GM12878 (cell line): Measurements from ENCODE around the gene CNNM4. TPM values are rescaled to one million over a fixed set of nuclear protein-coding genes. Genes with fewer than 3 reads are reported as not detected.

ENCODE experiments used
- ATAC-seq: fragments of 200-7000 bp; cut with Tn5 transposase; 3 replicates; pipeline ENCODE4 v1.9.1; 2020; ENCODE audit warnings: mild to moderate bottlenecking, moderate library complexity
- BruUV-seq: library from RNA; stranded (reverse); fragments of 400-500 nt; replicated peaks from 2 replicates; lab custom pipeline; 2021; lab: Mats Ljungman, UMichigan
- CTCF ChIA-PET: fragments of 300-600 bp; sonication (Branson Sonifier 250); formaldehyde crosslinking; extraction: SDS; loops from one replicate; lab custom pipeline; 2021; ENCODE audit warnings: inconsistent platforms; lab: Yijun Ruan, JAX
- POLR2A ChIA-PET: fragments of 350-600 bp; formaldehyde crosslinking; extraction: SDS; loops from one replicate; lab custom pipeline; 2021; ENCODE audit warnings: inconsistent platforms; lab: Charles Lee
- RAD21 ChIA-PET: fragments of 300-600 bp; sonication (Branson Sonifier 250); formaldehyde crosslinking; loops from one replicate; lab custom pipeline; 2023; ENCODE audit warnings: antibody characterized with exemption; ENCODE audit not compliant: unreplicated experiment; lab: Charles Lee
- SMC1A ChIA-PET: fragments of 300-600 bp; sonication (Branson Sonifier 250); formaldehyde crosslinking; loops from one replicate; lab custom pipeline; 2023; ENCODE audit not compliant: unreplicated experiment, uncharacterized antibody; lab: Charles Lee
- DNase-seq: peaks from one replicate; pipeline ENCODE4 v3.0.0-alpha.2; 2011; ENCODE audit warnings: low read depth, low spot score
- FAIRE-seq: peaks from 3 replicates; lab custom pipeline; 2011; peaks lifted over from hg19 to GRCh38; lab: Jason Lieb, UNC
- H2AFZ ChIP-seq: 2 replicates; pipeline ENCODE4 v1.6.0; 2011; ENCODE audit warnings: low read depth, low read length, control low read depth; ENCODE audit not compliant: control insufficient read depth
- H3K27ac ChIP-seq: 2 replicates; pipeline ENCODE4 v1.5.1; 2011; ENCODE audit warnings: control low read depth; ENCODE audit not compliant: control insufficient read depth, insufficient read depth
- H3K27me3 ChIP-seq, 2 experiments: replicated peaks in 1 of 2; 2 replicates each; pipeline versions ENCODE4 v1.6.0 to v1.6.1; 2011; ENCODE audit warnings: low read length in 1 of 2; ENCODE audit not compliant: control insufficient read depth in 2 of 2, insufficient read depth in 2 of 2
- H3K36me3 ChIP-seq, 2 experiments: 2 replicates each; pipeline ENCODE4 v1.5.1; 2011; ENCODE audit warnings: low read length in 1 of 2; ENCODE audit not compliant: control insufficient read depth in 2 of 2, insufficient read depth in 2 of 2
- H3K4me1 ChIP-seq: 2 replicates; pipeline ENCODE4 v1.6.1; 2011; ENCODE audit warnings: mild to moderate bottlenecking, low read length, moderate library complexity, mixed read lengths; ENCODE audit not compliant: control insufficient read depth, insufficient read depth
- H3K4me2 ChIP-seq: 2 replicates; pipeline ENCODE4 v1.6.0; 2011; ENCODE audit warnings: control low read depth; ENCODE audit not compliant: control insufficient read depth, insufficient read depth
- H3K4me3 ChIP-seq: fragments of 200-600 bp; sonication (generic); 2 replicates; pipeline ENCODE4 v1.5.1; 2016
- H3K79me2 ChIP-seq: 2 replicates; pipeline ENCODE4 v1.6.0; 2011; ENCODE audit warnings: low read length; ENCODE audit not compliant: control insufficient read depth, insufficient read depth
- H3K9ac ChIP-seq: 2 replicates; pipeline ENCODE4 v1.8.0; 2011; ENCODE audit warnings: low read length, control low read depth, mixed read lengths; ENCODE audit not compliant: control insufficient read depth, insufficient read depth
- H3K9me3 ChIP-seq: replicated peaks from 3 replicates; pipeline ENCODE4 v1.5.1; 2011; ENCODE audit warnings: mild to moderate bottlenecking, low read length; ENCODE audit not compliant: control insufficient read depth, insufficient read depth
- H4K20me1 ChIP-seq: 2 replicates; pipeline ENCODE4 v1.6.0; 2011; ENCODE audit not compliant: control insufficient read depth, insufficient read depth
- HDGF ChIP-seq: fragments of 450-650 bp; IDR thresholded peaks from 2 replicates; pipeline ENCODE4 v1.6.1; 2016; ENCODE audit warnings: antibody characterized with exemption
- MYC ChIP-seq: IDR thresholded peaks from 2 replicates; pipeline ENCODE4 v1.6.1; 2011; ENCODE audit warnings: mild to moderate bottlenecking, low read length, moderate library complexity, inconsistent platforms; ENCODE audit not compliant: insufficient read depth, insufficient replicate concordance, insufficient read length, severe bottlenecking
- POLR2AphosphoS2 ChIP-seq: IDR thresholded peaks from 2 replicates; pipeline ENCODE4 v1.6.1; 2011; ENCODE audit warnings: low read depth, mild to moderate bottlenecking, low read length, improper control_type of control experiment, moderate library complexity
- SMC3 ChIP-seq: IDR thresholded peaks from 2 replicates; pipeline ENCODE4 v1.6.1; 2011; ENCODE audit warnings: low read length, improper control_type of control experiment, borderline replicate concordance
- YBX1 ChIP-seq: fragments of 450-650 bp; IDR thresholded peaks from 2 replicates; pipeline ENCODE4 v1.6.1; 2016; ENCODE audit warnings: antibody characterized with exemption
- ZBED1 ChIP-seq: IDR thresholded peaks from 2 replicates; pipeline ENCODE4 v1.6.1; 2016; ENCODE audit warnings: borderline replicate concordance
- ZBTB40 ChIP-seq: fragments of 450-650 bp; IDR thresholded peaks from 2 replicates; pipeline ENCODE4 v1.6.1; 2016; ENCODE audit warnings: mild to moderate bottlenecking, moderate library complexity, borderline replicate concordance
- ZNF592 ChIP-seq: fragments of 450-650 bp; IDR thresholded peaks from 2 replicates; pipeline ENCODE4 v1.6.1; 2017; ENCODE audit warnings: mild to moderate bottlenecking, moderate library complexity
- WGBS: methylation state at CpG from one replicate; pipeline ENCODE4 v1.1.6; 2016; ENCODE audit warnings: low lambda C conversion rate; ENCODE audit not compliant: insufficient replicate concordance, insufficient coverage; ENCODE audit errors: missing lambda C conversion rate; 5-methylcytosine and 5-hydroxymethylcytosine counted together
- in situ Hi-C: fragments of 300-500 bp; cut with MboI; formaldehyde crosslinking; loops from 9 replicates; pipeline ENCODE4 v1.14.3; 2018; ENCODE audit warnings: mixed read lengths
- intact Hi-C: fragments of 100-400 bp; cut with micrococcal nuclease; formaldehyde crosslinking; loops from one replicate; pipeline ENCODE4 v1.14.2; 2022; ENCODE audit not compliant: unreplicated experiment
- polyA plus RNA-seq, 11 experiments: library from polyadenylated mRNA; depleted of rRNA in 4 of 11; unstranded in 6 of 11; stranded (reverse) in 5 of 11; fragments of >200 nt; fragmentation: Nextera tagmentation in 4 of 11; fragmentation: Illumina TruSeq in 1 of 11; extraction: Ambion mirVana in 4 of 11; extraction: Trizol in 1 of 11; gene quantifications; 1 replicate in 1 of 11; 2 replicates in 10 of 11; pipeline versions ENCODE4 v1.2.1 to v1.2.3, GENCODE V29; 2011 to 2016; ENCODE audit warnings: inconsistent platforms in 2 of 11, missing spikeins in 2 of 11, low read depth in 1 of 11
- total RNA-seq, 4 experiments: library from RNA; depleted of rRNA in 3 of 4; stranded (reverse); fragments of >200 nt in 3 of 4; fragmentation: Illumina TruSeq in 1 of 4; extraction: Trizol in 1 of 4; gene quantifications; 2 replicates each; pipeline versions ENCODE4 v1.2.1 to v1.2.3, GENCODE V29; 2013 to 2021
- TF ChIP-seq, protein P1 (sequence below): IDR thresholded peaks from 2 replicates; pipeline ENCODE4 v1.6.1; 2011; ENCODE audit warnings: mild to moderate bottlenecking, low read depth, low read length, moderate library complexity; ENCODE audit not compliant: insufficient replicate concordance
- TF ChIP-seq, protein P2 (sequence below), 3 experiments: IDR thresholded peaks in 2 of 3; conservative IDR thresholded peaks in 1 of 3; 2 replicates each; pipeline ENCODE4 v1.5.1; 2011; ENCODE audit warnings: low read depth in 3 of 3, low read length in 3 of 3, mild to moderate bottlenecking in 3 of 3, control low read depth in 2 of 3, moderate library complexity in 2 of 3, inconsistent platforms in 1 of 3, mixed read lengths in 1 of 3; ENCODE audit not compliant: control insufficient read depth in 2 of 3, insufficient read depth in 1 of 3; ENCODE audit errors: extremely low read depth in 1 of 3

The CNNM4 gene
- total and polyA plus RNA-seq, 10 of the 15 experiments (the other 5 are each of a cell fraction or from before 2014, with no cell fraction given), result 2.4 to 13.8 (median 8.1) TPM

- CTCF ChIA-PET, result interaction anchor here (1.4 kb wide), 1 partner anchor 16 kb away, joined by 3 read pairs; the partner anchor contains the start of gene ANKRD39
- H3K4me3 ChIP-seq, result no peak overlapping the region
- H3K9ac ChIP-seq, result no peak overlapping the region
- DNase-seq, result no peak
- BruUV-seq, result no TSS peak
- POLR2A ChIA-PET, result interaction anchor here (1.1 to 1.3 kb wide), 2 partner anchors 8 to 13 kb away, joined by 3 to 4 read pairs; no protein-coding TSS in a partner anchor
- no peaks in the 10 kb centered on the region for H3K79me2 ChIP-seq
- SMC1A ChIA-PET, result interaction anchor here (0.7 to 1.3 kb wide), 2 partner anchors 22 to 51 kb away, joined by 3 to 5 read pairs; no protein-coding TSS in a partner anchor
- RAD21 ChIA-PET, result no interaction called here
- H3K27ac ChIP-seq, result no peak overlapping the region
- H3K27me3 ChIP-seq, result no peaks in the 10 kb centered on the region
- no peak overlapping the region for H3K4me2 ChIP-seq
- ATAC-seq, result no peak
- H3K4me1 ChIP-seq, result peaks cover 9% of the 10 kb centered on the region
- FAIRE-seq, result no peak
- intact Hi-C loops (no loop called here), in situ Hi-C loops (no loop called here)
- H3K36me3 ChIP-seq, result no peaks in the 10 kb centered on the region; a peak in 1 of 4 replicates
- no peaks in the 10 kb centered on the region for H4K20me1 ChIP-seq
- H2AFZ ChIP-seq, result no peak overlapping the region
- no peaks in the 10 kb centered on the region for H3K9me3 ChIP-seq
- 84% methylated on average over 14 of the region's 16 CpGs for WGBS
- TF ChIP-seq ZNF592 (no peak), YBX1 (no peak), ZBED1 (no peak), MYC (no peak), ZBTB40 (no peak), SMC3 (no peak), POLR2AphosphoS2 (no peak), HDGF (no peak)
- TF ChIP-seq, protein P1, sequence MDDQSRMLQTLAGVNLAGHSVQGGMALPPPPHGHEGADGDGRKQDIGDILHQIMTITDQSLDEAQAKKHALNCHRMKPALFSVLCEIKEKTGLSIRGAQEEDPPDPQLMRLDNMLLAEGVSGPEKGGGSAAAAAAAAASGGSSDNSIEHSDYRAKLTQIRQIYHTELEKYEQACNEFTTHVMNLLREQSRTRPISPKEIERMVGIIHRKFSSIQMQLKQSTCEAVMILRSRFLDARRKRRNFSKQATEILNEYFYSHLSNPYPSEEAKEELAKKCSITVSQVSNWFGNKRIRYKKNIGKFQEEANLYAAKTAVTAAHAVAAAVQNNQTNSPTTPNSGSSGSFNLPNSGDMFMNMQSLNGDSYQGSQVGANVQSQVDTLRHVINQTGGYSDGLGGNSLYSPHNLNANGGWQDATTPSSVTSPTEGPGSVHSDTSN, result no peak
- TF ChIP-seq, protein P2, sequence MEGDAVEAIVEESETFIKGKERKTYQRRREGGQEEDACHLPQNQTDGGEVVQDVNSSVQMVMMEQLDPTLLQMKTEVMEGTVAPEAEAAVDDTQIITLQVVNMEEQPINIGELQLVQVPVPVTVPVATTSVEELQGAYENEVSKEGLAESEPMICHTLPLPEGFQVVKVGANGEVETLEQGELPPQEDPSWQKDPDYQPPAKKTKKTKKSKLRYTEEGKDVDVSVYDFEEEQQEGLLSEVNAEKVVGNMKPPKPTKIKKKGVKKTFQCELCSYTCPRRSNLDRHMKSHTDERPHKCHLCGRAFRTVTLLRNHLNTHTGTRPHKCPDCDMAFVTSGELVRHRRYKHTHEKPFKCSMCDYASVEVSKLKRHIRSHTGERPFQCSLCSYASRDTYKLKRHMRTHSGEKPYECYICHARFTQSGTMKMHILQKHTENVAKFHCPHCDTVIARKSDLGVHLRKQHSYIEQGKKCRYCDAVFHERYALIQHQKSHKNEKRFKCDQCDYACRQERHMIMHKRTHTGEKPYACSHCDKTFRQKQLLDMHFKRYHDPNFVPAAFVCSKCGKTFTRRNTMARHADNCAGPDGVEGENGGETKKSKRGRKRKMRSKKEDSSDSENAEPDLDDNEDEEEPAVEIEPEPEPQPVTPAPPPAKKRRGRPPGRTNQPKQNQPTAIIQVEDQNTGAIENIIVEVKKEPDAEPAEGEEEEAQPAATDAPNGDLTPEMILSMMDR (IDR thresholded peaks at IDR 0.05 in 2 of 3, conservative IDR thresholded peaks at IDR 0.05 in 1 of 3; ENCODE audit: control insufficient read depth in 2 of 3, extremely low read depth in 1 of 3, insufficient read depth in 1 of 3, low read depth in 3 of 3, low read length in 3 of 3), result no peak
Measured at GRCh38 chr2:96841701-96842495, 81.2 kb downstream of the CNNM4 start.
